ENCODE data around the gene RALY.
A peak's percentile ranks its signal among the peaks of the same experiment; 100 is the strongest.

The RALY gene

DNA sequence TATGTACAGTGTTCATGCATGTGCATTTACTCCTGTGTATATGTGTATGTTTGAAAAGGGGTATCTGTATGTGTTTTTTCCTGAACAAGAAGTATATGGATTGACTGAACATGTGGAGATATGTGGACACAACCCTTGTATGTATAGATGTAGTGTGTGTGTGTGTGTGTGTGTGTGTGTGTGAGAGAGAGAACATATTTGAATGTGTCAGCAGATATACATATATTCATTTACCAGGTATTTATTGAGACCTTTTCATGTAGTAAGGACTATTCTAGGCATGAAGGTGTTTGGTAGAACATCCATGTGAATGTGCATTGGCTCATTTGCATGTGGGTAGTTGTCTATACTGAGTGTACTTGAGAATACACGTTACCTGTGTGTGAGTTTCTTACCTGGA lies 79.1 kb downstream of the RALY start:
- TF ChIP-seq, protein P1, sequence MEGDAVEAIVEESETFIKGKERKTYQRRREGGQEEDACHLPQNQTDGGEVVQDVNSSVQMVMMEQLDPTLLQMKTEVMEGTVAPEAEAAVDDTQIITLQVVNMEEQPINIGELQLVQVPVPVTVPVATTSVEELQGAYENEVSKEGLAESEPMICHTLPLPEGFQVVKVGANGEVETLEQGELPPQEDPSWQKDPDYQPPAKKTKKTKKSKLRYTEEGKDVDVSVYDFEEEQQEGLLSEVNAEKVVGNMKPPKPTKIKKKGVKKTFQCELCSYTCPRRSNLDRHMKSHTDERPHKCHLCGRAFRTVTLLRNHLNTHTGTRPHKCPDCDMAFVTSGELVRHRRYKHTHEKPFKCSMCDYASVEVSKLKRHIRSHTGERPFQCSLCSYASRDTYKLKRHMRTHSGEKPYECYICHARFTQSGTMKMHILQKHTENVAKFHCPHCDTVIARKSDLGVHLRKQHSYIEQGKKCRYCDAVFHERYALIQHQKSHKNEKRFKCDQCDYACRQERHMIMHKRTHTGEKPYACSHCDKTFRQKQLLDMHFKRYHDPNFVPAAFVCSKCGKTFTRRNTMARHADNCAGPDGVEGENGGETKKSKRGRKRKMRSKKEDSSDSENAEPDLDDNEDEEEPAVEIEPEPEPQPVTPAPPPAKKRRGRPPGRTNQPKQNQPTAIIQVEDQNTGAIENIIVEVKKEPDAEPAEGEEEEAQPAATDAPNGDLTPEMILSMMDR (conservative IDR thresholded peaks at IDR 0.05; ENCODE audit: control insufficient read depth, insufficient read depth, low read depth, low read length) = no peak

DNA sequence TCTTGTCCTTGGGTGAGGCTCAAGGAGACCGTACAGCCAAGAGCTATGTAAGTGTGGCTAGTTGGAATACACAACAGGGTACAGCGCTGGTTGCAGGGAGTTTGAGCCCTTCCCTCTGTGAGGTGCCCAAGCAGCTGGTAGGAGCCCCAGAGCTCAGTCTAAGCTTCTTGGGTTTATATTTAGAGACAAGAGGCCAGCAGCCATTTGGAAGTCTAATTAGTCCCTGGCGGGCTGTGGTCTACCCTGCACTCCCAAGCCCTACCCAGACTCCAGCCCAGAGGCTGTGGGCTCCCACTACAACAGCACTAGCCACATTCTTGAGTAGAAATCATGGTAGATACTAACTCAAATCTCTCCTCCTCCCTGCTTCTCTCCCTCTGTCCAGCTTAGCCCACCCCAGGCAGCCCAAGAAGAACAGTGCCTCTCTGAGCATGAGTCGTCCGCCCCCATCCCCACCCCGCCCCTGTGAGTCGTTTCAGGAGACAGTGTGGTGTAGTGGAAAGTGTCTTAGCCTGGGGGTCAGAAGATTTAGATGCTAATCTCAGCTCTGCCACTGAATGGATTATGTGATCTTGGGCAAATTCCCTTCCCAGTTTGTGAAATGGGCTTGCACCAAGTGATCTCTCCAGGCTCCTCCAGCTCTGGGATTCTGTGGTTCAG lies 80.5 kb downstream of the RALY start:
- peak; percentile 23 for DNase-seq (ENCODE audit: low read depth)
- TF ChIP-seq, protein P1 (conservative IDR thresholded peaks at IDR 0.05; ENCODE audit: control insufficient read depth, insufficient read depth, low read depth, low read length) = no peak
- H3K4me3 ChIP-seq (ENCODE audit: control insufficient read depth, low read depth, low read length) = no peak overlapping the region

More for the DNA sequence above, 79.1 kb downstream of the RALY start:
- no peak for DNase-seq (ENCODE audit: low read depth)
- H3K4me3 ChIP-seq (ENCODE audit: control insufficient read depth, low read depth, low read length) = no peak overlapping the region

DNA sequence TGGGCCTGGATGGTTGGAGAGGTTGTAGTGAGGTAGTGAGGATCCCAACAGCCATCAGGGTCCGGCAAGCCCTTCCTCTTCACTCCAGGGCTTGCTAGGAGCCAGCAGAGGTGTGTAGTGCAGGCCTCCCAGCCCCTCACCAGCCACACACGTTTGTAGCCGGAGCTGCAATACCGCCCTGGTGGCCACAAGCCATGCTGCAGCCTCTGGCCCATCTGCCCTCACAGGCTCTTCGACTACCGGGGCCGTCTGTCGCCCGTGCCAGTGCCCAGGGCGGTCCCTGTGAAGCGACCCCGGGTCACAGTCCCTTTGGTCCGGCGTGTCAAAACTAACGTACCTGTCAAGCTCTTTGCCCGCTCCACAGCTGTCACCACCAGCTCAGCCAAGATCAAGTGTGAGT lies 81.9 kb downstream of the RALY start:
- no peak for DNase-seq (ENCODE audit: low read depth)
- TF ChIP-seq, protein P1 (conservative IDR thresholded peaks at IDR 0.05; ENCODE audit: control insufficient read depth, insufficient read depth, low read depth, low read length) = no peak
- no peak overlapping the region for H3K4me3 ChIP-seq (ENCODE audit: control insufficient read depth, low read depth, low read length)

DNA sequence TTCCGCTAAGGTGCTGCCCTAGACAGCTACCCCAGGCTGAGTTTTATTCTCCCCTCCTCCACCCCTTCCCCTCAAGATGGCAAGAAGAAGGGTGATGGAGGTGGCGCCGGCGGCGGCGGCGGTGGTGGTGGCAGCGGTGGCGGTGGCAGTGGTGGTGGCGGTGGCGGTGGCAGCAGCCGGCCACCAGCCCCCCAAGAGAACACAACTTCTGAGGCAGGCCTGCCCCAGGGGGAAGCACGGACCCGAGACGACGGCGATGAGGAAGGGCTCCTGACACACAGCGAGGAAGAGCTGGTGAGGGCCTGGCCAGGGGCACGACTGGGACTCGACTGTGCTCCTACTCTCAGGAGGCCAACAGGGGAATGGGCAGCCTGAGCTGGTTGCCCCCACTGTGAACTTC lies 83.2 kb downstream of the RALY start:
- TF ChIP-seq, protein P1 (conservative IDR thresholded peaks at IDR 0.05; ENCODE audit: control insufficient read depth, insufficient read depth, low read depth, low read length) = no peak
- DNase-seq (ENCODE audit: low read depth) = no peak
- no peak overlapping the region for H3K4me3 ChIP-seq (ENCODE audit: control insufficient read depth, low read depth, low read length)

DNA sequence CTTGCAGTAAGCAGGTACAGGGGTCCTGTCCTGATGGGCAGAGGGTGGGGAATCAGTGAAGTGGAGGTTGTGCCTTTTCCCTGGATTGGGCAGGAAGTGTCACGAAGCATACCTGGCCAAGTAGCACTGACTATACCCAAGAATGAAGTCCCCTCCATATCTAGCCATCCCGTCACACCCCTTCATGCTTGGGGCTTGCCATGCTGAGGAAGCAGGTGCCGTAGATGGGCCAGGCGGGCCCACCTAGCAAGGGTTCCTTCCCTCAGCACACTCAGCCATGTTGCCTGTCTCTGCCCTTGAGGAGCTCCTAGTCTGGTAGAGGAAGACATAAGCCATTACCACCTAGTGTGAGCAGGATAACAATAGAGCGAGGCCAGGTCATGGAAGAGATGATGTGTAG lies 84.8 kb downstream of the RALY start:
- TF ChIP-seq, protein P1 (conservative IDR thresholded peaks at IDR 0.05; ENCODE audit: control insufficient read depth, insufficient read depth, low read depth, low read length) = no peak
- DNase-seq (ENCODE audit: low read depth) = no peak
- H3K4me3 ChIP-seq (ENCODE audit: control insufficient read depth, low read depth, low read length) = no peak overlapping the region

DNA sequence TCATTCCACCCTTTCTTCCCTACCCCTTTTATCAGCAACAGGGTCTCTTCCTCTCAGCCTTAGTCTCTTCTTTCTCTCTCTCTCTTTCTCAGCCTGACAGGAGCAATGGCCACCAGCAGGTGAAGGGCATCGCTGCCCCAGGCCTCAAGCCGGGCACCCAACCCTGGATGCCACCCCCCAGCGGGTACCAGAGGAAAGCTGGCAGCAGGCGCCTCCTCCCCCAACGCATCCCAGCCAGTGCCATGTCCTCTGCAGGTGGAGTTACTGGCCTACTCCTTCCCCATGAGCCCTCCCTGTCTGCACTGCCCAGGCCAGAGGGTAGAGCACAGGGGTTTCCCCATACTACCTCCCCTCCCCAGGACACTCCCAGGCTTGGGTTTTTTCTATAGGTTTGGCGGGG lies 86.1 kb downstream of the RALY start:
- TF ChIP-seq, protein P1 (conservative IDR thresholded peaks at IDR 0.05; ENCODE audit: control insufficient read depth, insufficient read depth, low read depth, low read length) = no peak
- no peak overlapping the region for H3K4me3 ChIP-seq (ENCODE audit: control insufficient read depth, low read depth, low read length)
- no peak for DNase-seq (ENCODE audit: low read depth)
